ENCODE data around the gene CNTNAP2. TPM values are rescaled to one million over a fixed set of nuclear protein-coding genes. Genes with fewer than 3 reads are reported as not detected.

CNTNAP2 gene
- total RNA-seq, 2 donors from 2014 or later: 171 to 228 TPM

GRCh38 chr7:146443102-146443501, 326.5 kb downstream of the CNTNAP2 start:
- Histone ChIP-seq H3K9ac (ENCODE audit: extremely low read depth, low read length, poor library complexity, severe bottlenecking) (no peak overlapping the region), H3K4me3 (ENCODE audit: low read length) (no peak overlapping the region), H3K27me3 (ENCODE audit: control insufficient read depth, insufficient read depth, low read length, poor library complexity, severe bottlenecking) (no peaks in the 10 kb centered on the region), H3K4me1 (ENCODE audit: control insufficient read depth, insufficient read depth, low read length) (no peaks in the 10 kb centered on the region), H3K36me3 (ENCODE audit: control insufficient read depth, insufficient read depth, low read length) (no peaks in the 10 kb centered on the region), H3K9me3 (ENCODE audit: control insufficient read depth, low read length) (no peaks in the 10 kb centered on the region), H3K27ac (ENCODE audit: low read depth, low read length) (no peak overlapping the region)
- Mint-ChIP-seq H3K27ac (no peak overlapping the region), H3K9me3 (no peaks in the 10 kb centered on the region), H3K4me3 (no peak overlapping the region), H3K36me3 (ENCODE audit: low read depth) (no peaks in the 10 kb centered on the region), H3K4me1 (no peaks in the 10 kb centered on the region), H3K27me3 (ENCODE audit: insufficient read depth) (no peaks in the 10 kb centered on the region)
- no peak for TF ChIP-seq CTCF (conservative IDR thresholded peaks at IDR 0.05)
- 95% methylated on average over 5 of the region's 9 CpGs; no CpG with 5 or more reads in 1 of the 2 experiments for WGBS, 2 experiments (ENCODE audit: insufficient coverage in 1 of 2, insufficient read length in 1 of 2)
- no peak for DNase-seq

GRCh38 chr7:146449625-146450024, 333.0 kb downstream of the CNTNAP2 start:
- no peak for DNase-seq
- H3K4me1 Mint-ChIP-seq: no peaks in the 10 kb centered on the region
- TF ChIP-seq CTCF (conservative IDR thresholded peaks at IDR 0.05): no peak
- H3K4me3 ChIP-seq (ENCODE audit: low read length): no peak overlapping the region
- H3K27ac ChIP-seq (ENCODE audit: low read depth, low read length): no peak overlapping the region
- H3K36me3 Mint-ChIP-seq (ENCODE audit: low read depth): no peaks in the 10 kb centered on the region
- no peaks in the 10 kb centered on the region for H3K9me3 ChIP-seq (ENCODE audit: control insufficient read depth, low read length)
- H3K9me3 Mint-ChIP-seq: no peaks in the 10 kb centered on the region
- 93 to 100% methylated on average over 2 to 4 of the region's 4 CpGs for WGBS, 2 experiments (ENCODE audit: insufficient coverage in 1 of 2, insufficient read length in 1 of 2)
- H3K4me1 ChIP-seq (ENCODE audit: control insufficient read depth, insufficient read depth, low read length): no peaks in the 10 kb centered on the region
- no peaks in the 10 kb centered on the region for H3K27me3 Mint-ChIP-seq (ENCODE audit: insufficient read depth)
- no peak overlapping the region for H3K4me3 Mint-ChIP-seq
- no peaks in the 10 kb centered on the region for H3K27me3 ChIP-seq (ENCODE audit: control insufficient read depth, insufficient read depth, low read length, poor library complexity, severe bottlenecking)
- no peaks in the 10 kb centered on the region for H3K36me3 ChIP-seq (ENCODE audit: control insufficient read depth, insufficient read depth, low read length)
- no peak overlapping the region for H3K9ac ChIP-seq (ENCODE audit: extremely low read depth, low read length, poor library complexity, severe bottlenecking)
- no peak overlapping the region for H3K27ac Mint-ChIP-seq

- Histone ChIP-seq H3K4me3 (ENCODE audit: low read length) (no peak overlapping the region), H3K9ac (ENCODE audit: extremely low read depth, low read length, poor library complexity, severe bottlenecking) (no peak overlapping the region), H3K9me3 (ENCODE audit: control insufficient read depth, low read length) (no peaks in the 10 kb centered on the region), H3K27ac (ENCODE audit: low read depth, low read length) (no peak overlapping the region), H3K27me3 (ENCODE audit: control insufficient read depth, insufficient read depth, low read length, poor library complexity, severe bottlenecking) (no peaks in the 10 kb centered on the region), H3K4me1 (ENCODE audit: control insufficient read depth, insufficient read depth, low read length) (no peaks in the 10 kb centered on the region), H3K36me3 (ENCODE audit: control insufficient read depth, insufficient read depth, low read length) (no peaks in the 10 kb centered on the region)
- no peak for TF ChIP-seq CTCF (conservative IDR thresholded peaks at IDR 0.05)
- no peak overlapping the region for H3K4me3 Mint-ChIP-seq
- H3K27me3 Mint-ChIP-seq (ENCODE audit: insufficient read depth): peaks cover 1% of the 10 kb centered on the region
- no peak for DNase-seq
- no peaks in the 10 kb centered on the region for H3K36me3 Mint-ChIP-seq (ENCODE audit: low read depth)
- H3K27ac Mint-ChIP-seq: no peak overlapping the region
- no peaks in the 10 kb centered on the region for H3K4me1 Mint-ChIP-seq
- no peaks in the 10 kb centered on the region for H3K9me3 Mint-ChIP-seq
- 83 to 90% methylated on average over 1 to 2 of the region's 2 CpGs for WGBS, 2 experiments (ENCODE audit: insufficient coverage in 1 of 2, insufficient read length in 1 of 2)
Measured at GRCh38 chr7:146455091-146455655, 338.6 kb downstream of the CNTNAP2 start.
